HG02970 (cell line): ENCODE data around the gene ADCY2.

Source experiments
- ATAC-seq: cut with Tn5 transposase; IDR thresholded peaks from one replicate; pipeline ENCODE4 v1.9.1; 2021; ENCODE audit warnings: mild to moderate bottlenecking, moderate library complexity, moderate number of reproducible peaks; ENCODE audit not compliant: unreplicated experiment, low FRiP score

Gene ADCY2

DNA sequence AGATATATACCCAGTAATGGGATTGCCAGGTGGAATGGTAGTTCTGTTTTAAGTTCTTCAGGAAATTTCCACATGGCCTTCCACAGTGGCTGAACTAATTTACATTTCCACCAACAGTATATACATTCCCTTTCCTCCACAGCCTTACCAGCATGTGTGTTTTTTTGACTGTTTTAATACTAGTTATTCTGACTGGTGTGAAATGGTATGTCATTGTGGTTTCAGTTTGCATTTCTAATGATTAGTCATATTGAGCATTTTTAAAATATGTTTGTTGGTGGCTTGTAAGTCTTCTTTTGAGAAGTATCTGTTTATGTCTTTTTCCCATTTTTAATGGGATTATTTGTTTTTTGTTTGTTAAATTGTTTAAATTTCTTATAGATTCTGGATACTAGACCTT is 246.1 kb downstream of the ADCY2 start:
- no peak for ATAC-seq

- ATAC-seq: no peak
Observed at GRCh38 chr5:7644723-7645122, 248.8 kb downstream of the ADCY2 start.

- ATAC-seq: no peak
Observed at GRCh38 chr5:7650755-7651154, 254.8 kb downstream of the ADCY2 start.

DNA sequence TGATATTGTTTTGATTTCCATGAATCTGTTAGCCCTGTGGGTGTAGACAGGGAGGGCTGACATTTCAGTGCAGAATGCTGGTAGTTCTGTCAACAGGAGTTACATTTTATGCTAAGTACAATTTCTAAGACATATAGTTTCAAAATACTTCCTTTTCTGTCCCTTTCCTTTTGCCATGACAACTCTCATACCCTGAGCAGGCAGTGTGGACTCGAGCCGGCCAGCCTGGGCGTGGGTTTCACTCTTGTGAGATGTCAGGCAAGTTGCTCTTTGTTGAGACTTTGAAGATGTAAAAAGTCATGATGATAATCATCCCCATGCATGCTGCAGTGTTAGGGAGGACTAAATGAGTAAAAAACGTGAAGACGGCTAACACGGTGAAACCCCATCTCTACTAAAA is 257.1 kb downstream of the ADCY2 start:
- no peak for ATAC-seq

DNA sequence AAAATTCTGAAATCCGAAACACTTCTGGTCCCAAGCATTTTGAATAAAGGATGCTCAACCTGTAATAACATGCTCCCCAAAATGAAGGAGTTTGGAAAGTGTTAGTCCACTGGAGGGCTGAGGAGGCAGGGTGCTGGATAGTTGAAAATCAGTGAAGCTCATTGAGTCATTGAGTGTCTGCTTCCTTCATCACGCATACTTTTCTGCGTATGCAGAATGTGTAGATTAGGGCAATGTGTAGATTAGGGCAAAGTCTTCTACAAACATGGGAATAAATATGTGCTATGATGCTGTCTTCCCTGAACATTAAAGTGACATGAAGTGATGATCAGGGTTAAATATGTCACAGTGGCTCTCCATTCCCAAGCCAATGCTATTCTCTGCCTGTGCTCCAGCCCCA is 261.2 kb downstream of the ADCY2 start:
- ATAC-seq: no peak

DNA sequence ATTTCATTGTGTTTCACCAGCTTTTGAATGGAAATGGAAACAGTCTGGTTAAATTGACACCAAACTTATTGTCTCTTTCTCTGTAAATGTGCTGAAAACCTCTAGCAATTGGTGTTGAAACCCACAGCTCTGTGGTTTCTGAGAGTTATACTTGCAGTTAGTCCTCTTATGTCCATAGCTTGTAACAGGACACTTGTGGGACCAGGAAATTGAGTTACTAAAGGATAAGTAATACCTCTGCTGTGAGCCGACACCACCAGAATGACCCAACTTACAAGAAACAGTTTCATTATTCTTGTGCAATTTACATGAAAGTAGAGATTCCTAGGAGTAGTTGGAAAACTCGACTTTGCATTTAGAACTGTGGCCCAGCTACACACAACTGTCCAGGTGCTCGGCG is 263.5 kb downstream of the ADCY2 start:
- ATAC-seq: no peak

DNA sequence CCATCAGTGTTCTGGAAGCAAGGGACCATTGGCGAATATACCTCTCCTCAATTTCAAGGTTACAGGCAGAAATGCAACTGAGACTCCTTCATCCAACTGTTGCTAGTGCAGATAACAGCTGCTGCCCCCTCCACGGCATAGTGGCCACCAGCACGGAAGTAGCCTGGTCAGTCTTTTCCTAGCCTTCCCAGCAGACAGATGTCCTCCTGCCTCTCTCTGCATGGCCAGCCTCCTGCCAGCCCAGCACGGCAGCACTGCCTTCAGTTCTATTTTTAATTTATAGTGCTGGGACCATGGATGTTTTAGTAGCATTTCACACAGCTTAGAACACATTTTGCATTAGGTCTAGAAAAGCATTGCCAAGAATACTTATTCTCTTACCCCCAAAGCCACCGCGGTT is 266.4 kb downstream of the ADCY2 start:
- no peak for ATAC-seq

DNA sequence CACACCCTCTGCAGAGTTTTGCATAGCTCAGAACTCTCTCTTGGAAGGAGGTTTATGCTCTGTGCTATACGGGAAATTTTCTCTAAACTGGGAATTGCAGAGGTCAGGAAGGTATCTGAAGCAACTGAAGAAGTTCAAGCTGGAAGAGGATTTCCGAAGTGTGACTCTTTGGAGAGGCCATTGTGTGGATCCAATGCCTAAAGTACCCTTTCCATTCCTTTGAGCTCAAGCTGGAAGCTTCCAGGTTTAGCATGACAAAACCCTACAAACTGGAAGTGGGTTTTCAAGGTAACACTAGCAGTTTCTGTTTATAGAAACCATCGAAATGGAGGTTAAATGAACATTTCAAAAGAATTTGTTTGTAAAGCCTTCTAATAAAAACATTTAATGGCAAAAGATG is 267.9 kb downstream of the ADCY2 start:
- ATAC-seq: no peak

DNA sequence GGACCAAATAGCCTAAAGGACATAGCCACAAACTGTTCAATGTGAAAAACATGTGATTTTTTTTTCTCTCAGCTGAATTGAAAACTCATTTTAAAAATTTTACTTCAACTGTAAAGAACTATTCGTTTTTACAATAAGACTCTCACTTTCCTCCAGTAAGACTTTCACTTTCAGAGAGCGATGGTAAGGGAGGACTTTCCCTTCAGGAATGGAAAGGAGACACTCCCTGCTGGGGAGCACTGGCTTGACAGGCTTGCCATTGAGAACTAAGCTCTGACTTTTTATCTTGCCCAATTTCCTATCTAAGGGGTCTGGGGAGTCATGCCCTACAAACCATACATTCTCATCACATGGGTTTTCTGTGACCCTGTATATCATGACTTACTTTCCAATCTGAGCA is 268.3 kb downstream of the ADCY2 start:
- ATAC-seq: no peak

GRCh38 chr5:7667216-7667767 is 271.4 kb downstream of the ADCY2 start:
- no peak for ATAC-seq

DNA sequence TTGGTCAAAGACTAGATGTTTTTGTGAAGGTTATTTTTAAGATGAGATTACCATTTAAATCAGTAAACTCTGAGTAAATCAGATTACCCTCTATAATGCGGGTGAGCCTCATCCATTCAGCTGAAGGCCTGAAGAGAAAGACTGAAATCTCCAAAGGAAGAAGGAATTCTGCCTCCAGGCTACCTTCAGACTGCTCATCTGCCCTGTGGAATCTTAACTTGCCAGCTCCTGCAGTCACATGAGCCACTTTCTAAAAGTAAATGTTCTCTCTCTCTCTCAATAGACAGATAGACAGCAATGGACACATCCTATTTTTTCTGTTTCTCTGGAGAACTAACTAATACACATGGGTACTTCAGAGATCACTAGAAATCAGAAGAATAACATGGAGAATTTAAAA is 272.2 kb downstream of the ADCY2 start:
- no peak for ATAC-seq

- no peak for ATAC-seq
Observed at GRCh38 chr5:7668627-7669026, 272.7 kb downstream of the ADCY2 start.

GRCh38 chr5:7671381-7671993 is 275.5 kb downstream of the ADCY2 start:
- no peak for ATAC-seq

DNA sequence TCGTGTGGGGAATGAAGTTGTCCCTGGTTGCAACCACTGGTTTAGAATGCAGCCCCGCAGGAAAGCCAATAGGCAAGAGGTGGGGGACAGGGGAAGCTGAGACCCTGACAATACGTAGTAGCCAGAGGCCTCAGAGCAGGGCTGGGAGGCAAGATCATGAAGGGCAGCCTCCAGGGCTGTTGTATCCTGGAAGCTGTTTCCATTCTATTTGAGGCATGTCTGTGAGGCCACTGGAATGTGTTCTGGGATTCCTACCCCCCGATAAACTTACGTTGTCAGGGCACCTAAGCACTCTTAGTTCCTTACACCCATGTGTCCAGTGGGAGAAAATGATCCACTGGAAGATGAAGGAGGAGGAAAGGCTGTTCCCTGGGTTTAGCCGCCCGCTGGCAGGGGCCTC is 277.7 kb downstream of the ADCY2 start:
- no peak for ATAC-seq

DNA sequence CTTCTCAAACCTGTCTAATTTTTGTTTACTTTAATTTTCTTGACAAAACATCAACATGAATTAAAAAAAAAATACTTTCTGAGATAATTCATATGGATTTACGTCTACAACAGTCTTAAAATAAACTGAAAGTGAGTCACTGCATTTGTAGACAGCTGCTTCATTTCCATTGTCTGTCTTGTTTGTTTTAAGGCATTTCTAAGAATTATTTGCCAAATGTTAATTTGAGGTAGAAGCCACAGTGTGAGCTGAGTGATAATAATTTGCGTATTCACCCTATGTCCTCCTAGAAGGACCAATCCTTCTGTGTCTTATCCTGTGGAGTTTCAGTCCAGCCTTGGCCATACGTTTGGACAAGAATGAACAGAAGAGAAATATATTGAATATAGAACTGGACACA is 280.5 kb downstream of the ADCY2 start:
- no peak for ATAC-seq

DNA sequence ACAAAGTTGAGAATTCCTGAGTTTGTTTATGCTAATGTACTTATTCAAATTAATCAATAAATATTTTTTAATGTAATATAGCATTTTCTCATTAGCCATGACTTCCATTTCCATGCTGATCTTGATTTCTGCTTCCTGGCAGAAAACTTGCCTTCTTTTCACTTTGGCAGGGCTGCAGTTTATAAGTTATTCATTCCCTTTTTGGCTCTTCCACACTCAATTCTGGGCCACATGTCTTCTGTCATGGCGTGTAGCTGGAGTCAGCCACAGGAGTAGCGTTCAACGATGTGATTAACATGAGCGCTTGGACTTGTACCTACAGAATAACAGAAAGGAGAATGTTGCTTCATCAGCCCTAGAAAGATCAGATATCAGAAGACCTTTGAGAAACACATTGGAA is 282.1 kb downstream of the ADCY2 start:
- ATAC-seq: no peak

DNA sequence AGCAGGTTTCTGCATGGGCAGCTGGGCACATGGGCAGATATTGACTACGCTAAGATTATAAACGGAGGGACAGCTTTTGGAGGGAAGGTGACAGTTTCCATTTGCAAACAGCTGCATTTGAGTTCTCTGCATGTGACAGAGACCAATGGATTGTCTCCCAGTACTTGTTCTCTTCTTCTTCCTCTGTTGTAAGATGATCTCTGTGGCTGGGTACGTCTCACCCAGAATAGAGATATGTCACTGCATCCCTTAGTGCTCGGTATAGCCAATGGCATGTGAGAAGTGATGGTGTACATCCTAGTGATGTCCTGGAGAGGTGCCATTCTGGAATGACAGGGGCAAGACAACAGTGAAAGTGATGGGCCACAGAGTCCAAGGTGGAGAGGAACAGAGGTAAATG is 283.7 kb downstream of the ADCY2 start:
- ATAC-seq: no peak

GRCh38 chr5:7680260-7680659 is 284.3 kb downstream of the ADCY2 start:
- ATAC-seq: no peak

DNA sequence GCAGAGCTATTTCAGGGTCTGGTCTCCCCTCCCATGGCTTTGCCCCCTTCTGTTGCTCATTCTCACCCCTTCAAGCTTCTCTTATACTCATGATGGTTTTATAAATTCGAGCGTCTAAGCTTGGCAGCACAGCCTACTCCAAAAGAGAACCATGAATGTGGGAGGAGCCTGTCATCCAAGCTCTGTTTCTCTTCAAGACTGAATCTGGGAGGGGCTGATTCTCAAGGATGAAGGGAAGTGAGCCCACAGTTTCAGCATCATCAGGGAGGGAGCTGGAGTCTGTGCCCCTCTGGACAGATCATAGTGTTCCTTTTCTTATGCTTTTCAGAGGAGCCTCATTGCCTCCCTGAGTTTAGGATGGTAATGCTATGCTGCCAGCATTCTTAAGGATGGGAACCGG is 286.4 kb downstream of the ADCY2 start:
- ATAC-seq: no peak

DNA sequence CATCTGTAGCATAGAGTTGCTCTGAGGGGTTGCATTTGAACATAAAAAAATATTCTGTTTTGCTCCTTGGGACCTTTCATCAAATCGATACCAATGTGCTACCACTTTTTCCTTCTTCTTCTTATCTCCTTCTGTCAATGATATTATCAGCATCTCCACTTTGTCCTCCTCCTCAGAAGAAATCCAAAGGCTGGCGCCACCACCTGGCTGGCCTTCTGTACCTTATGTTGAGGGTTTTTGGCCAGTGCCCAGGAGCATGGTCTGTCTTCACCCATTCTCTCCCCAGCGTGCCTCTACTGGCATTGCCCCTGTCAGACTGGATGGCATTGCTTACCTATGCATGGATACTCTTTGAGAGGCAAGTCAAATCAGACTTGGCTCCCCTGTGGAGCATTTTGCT is 287.8 kb downstream of the ADCY2 start:
- ATAC-seq: no peak

DNA sequence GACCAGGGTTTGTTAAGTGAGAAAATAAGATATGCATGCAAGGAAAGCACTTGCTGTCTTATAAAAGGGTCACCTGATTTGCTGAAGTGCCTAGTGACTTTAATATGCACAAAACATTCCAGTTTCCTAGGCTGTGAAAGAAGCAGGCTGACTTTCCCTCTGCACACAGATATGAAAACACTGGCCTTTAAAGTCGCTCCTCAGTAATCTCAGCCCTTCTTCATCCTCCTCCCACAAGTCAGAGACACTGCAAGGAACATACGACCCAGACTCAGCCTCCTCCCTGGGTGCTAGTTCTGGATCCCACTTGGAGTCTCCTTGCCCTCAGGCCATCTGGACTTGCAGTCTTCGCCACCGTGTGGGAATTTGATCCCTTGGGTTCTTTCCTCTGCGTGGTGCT is 288.9 kb downstream of the ADCY2 start:
- ATAC-seq: no peak

GRCh38 chr5:7686794-7687193 is 290.9 kb downstream of the ADCY2 start:
- no peak for ATAC-seq

DNA sequence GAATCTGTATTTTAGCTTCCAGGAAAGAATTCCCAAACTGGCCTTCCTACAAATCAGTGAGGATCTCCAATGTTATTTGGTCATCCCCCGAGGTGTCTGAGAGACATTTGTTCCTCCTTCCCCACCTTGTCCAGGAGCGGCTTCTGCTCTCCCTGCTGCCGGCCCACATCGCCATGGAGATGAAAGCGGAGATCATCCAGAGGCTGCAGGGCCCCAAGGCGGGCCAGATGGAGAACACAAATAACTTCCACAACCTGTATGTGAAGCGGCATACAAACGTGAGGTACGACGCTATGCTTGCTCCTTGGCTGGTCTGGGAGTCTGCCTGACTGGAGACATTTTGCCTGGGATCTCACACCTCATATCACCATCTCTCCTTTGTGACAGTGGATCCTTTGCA is 294.6 kb downstream of the ADCY2 start:
- no peak for ATAC-seq
